Measurements from ENCODE around the gene ACSM2A.
"Not testable (repeated sequence)": the region's sequence is repeated elsewhere in the genome, so short reads cannot be mapped to it uniquely, and the experiment has no call there.

Gene ACSM2A, protein sequence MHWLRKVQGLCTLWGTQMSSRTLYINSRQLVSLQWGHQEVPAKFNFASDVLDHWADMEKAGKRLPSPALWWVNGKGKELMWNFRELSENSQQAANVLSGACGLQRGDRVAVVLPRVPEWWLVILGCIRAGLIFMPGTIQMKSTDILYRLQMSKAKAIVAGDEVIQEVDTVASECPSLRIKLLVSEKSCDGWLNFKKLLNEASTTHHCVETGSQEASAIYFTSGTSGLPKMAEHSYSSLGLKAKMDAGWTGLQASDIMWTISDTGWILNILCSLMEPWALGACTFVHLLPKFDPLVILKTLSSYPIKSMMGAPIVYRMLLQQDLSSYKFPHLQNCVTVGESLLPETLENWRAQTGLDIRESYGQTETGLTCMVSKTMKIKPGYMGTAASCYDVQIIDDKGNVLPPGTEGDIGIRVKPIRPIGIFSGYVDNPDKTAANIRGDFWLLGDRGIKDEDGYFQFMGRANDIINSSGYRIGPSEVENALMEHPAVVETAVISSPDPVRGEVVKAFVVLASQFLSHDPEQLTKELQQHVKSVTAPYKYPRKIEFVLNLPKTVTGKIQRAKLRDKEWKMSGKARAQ

DNA sequence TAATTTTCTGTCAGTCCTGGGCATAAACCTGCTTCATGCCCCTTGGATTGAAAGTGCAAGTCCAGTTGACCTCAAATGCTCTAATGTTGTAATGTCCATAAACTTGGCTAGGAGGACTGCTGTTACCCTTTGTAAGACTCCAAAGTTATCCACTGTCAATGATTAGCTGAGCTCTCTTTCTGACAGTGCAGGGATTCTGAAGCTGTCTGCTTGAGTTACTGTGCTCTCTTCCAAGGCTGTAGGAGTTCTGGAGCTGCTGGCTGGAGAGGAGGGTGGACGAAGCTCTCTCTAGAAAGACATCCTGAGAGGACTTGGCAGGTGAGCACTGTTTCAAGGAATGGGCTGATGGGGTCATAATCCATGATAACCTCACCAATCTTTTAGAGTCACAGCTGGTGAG, at the start of gene ACSM2A:
Gene ACSM2A, plus strand, starts transcription at position 158 of the 400 bp plus-strand sequence. CDS start 8,594 bp downstream, outside the sequence.
- DNase-seq (ENCODE audit: extremely low spot score); POLR2A ChIA-PET; CTCF ChIA-PET: not testable (repeated sequence)

DNA sequence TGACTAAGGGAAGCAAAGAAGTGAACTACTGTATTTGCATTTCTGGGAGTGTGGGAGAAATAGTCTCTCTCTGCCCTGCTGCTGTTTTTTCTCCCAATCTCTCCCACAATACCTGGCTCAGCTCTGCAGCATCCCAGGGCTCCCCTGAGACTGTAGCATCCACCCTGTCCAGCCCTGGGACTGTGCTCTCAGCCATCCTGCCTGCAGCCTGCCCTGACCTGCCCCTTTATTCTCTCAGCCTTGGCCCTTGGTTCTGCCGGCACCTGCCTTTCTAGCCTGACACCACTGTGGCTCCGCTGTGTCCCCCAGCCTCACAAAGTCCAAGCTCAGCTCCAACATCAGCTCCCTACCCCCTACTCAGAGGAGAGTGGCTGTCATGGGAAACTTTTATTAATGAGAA, 48.7 kb upstream of the ACSM2A start:
- no peak for DNase-seq (ENCODE audit: extremely low spot score)
- ChIA-PET CTCF (interaction anchor here (1.5 kb wide), 1 partner anchor 18 kb away, joined by 5 read pairs; no protein-coding TSS in a partner anchor), POLR2A (no interaction called here)
- TF ChIP-seq, protein P1, sequence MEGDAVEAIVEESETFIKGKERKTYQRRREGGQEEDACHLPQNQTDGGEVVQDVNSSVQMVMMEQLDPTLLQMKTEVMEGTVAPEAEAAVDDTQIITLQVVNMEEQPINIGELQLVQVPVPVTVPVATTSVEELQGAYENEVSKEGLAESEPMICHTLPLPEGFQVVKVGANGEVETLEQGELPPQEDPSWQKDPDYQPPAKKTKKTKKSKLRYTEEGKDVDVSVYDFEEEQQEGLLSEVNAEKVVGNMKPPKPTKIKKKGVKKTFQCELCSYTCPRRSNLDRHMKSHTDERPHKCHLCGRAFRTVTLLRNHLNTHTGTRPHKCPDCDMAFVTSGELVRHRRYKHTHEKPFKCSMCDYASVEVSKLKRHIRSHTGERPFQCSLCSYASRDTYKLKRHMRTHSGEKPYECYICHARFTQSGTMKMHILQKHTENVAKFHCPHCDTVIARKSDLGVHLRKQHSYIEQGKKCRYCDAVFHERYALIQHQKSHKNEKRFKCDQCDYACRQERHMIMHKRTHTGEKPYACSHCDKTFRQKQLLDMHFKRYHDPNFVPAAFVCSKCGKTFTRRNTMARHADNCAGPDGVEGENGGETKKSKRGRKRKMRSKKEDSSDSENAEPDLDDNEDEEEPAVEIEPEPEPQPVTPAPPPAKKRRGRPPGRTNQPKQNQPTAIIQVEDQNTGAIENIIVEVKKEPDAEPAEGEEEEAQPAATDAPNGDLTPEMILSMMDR (IDR thresholded peaks at IDR 0.05; ENCODE audit: control extremely low read depth, extremely low read depth, low read depth, missing control alignments) = no peak

DNA sequence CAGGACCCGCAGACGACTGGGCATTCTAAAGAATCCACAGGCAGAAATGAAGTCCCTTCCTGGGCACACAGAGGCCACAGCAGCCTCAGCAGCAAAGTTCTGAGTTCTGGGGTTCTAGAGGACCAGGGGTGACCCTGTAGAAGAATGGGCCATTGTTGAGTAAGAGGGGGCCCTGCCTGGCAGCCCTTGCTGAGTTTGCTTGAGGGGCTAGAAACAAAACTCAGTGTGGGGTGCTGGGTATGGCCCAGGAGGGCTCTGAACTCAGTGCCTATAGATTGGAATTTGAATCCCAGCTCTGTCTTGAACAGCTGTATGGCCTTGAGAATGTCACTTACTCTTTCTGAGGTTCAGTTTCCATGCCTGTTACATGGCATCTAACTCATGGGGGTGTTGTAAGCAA, 46.7 kb upstream of the ACSM2A start, which contains the start of gene PDILT:
Gene PDILT, minus strand, starts transcription at position 101 of the 400 bp plus-strand sequence. CDS start 5,437 bp downstream, outside the sequence.
- TF ChIP-seq, protein P1 (IDR thresholded peaks at IDR 0.05; ENCODE audit: control extremely low read depth, extremely low read depth, low read depth, missing control alignments) = no peak
- ChIA-PET CTCF (interaction anchor here (0.6 to 1.7 kb wide), 4 partner anchors 19 to 493 kb away, joined by 3 to 4 read pairs (median 3); no protein-coding TSS in a partner anchor), POLR2A (no interaction called here)
- no peak for DNase-seq (ENCODE audit: extremely low spot score)

DNA sequence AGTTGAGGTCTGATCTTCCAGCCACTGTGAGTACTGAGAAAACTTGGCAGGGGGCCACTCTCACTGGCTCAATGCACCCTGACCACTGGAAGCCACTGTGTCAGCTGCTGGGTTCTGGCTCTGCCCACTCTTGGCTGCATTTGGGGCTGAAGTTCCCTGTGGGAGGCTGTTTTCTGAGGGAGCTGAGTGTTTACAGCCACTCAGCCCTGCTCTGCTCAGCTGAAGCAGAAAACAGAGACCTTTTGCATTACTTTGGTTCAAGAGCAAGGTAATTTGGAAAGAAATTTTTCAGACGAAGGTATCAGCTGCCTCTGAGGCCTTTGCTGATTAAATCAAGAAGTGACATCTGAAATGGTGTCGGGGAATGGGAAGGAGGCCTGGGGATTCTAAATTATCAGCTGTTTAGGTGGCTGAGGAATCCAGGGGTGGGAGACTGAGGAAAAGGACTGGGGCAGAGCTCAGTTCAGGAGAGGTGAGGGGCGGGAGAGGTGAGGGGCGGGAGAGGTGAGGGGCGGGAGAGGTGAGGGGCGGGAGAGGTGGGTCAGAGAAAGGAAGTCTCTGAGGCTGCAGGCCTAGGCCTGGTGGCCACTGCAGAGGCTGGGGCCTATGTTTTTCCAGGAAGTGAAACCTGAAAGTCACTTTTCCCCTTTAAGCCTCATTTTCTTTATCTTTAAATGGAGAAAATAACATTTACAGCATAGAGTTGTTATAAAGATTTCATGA, 41.8 kb upstream of the ACSM2A start, which contains the start of gene ACSM5:
Gene ACSM5, plus strand, starts transcription at position 137 of the 723 bp plus-strand sequence. CDS start 1,951 bp downstream, outside the sequence.
- DNase-seq (ENCODE audit: extremely low spot score) = peak; percentile 33
- ChIA-PET POLR2A (no interaction called here), CTCF (interaction anchor here (1.1 kb wide), 1 partner anchor 22 kb away, joined by 4 read pairs; no protein-coding TSS in a partner anchor)
- TF ChIP-seq, protein P1 (IDR thresholded peaks at IDR 0.05; ENCODE audit: control extremely low read depth, extremely low read depth, low read depth, missing control alignments) = no peak

DNA sequence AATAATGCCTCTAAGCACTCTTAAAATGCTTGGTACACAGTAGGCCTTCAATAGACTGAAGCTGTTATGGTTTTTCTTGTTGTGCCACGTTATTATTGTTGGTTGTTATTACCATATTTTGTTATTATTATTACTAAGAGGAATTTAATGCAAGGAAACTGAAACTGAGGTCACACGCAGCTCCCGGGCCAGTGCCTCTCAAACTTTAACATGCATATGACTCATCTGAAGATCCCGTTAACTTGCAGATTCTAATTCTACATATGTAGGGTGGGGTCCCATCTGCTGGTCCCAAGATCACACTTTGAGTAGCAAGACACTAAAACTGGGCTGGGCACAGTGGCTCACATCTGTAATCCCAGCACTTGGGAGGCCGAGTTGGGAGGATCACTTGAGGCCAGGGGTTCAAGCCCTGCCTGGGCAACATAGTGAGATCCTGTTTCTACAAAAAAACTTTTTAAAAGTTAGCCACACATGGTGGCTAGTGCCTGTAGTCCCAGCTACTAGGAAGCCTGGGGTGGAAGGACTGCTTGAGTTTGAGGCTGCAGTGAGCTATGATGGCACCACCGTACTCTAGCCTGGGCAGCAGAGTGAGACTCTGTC, 41.1 kb upstream of the ACSM2A start:
- CTCF ChIA-PET = interaction anchor here (1.1 kb wide), 1 partner anchor 23 kb away, joined by 4 read pairs; no protein-coding TSS in a partner anchor
- POLR2A ChIA-PET = no interaction called here

DNA sequence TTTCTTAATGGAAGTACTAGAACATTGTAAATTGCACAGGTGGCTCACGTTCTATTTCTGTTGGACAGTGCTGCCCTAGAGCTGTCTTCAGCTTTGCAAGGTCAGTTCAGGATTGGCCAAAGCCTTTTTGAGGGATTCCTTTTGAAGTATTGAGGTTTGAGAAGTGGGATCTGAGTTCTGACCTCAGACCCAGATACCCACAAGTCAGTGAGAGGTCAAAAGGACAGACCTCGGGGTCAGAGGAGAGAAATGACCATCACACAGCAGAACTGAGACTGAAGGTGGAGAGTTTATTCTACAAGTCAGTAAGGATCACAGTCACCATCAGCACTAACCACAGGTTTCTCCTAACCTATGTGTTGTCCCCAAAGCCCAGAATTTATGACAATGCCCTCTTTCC, 40.3 kb upstream of the ACSM2A start:
- ChIA-PET CTCF (no interaction called here), POLR2A (no interaction called here)
- no peak for DNase-seq (ENCODE audit: extremely low spot score)
- TF ChIP-seq, protein P1 (IDR thresholded peaks at IDR 0.05; ENCODE audit: control extremely low read depth, extremely low read depth, low read depth, missing control alignments) = no peak

More for the DNA sequence above, 41.1 kb upstream of the ACSM2A start:
- TF ChIP-seq, protein P1 (IDR thresholded peaks at IDR 0.05; ENCODE audit: control extremely low read depth, extremely low read depth, low read depth, missing control alignments) = no peak
- DNase-seq (ENCODE audit: extremely low spot score) = peak; percentile 48

Data from GM10248 (cell line).